ENCODE measurements around the gene ABL2.
"Not testable (repeated sequence)": the region's sequence is repeated elsewhere in the genome, so short reads cannot be mapped to it uniquely, and the experiment has no call there.

The ABL2 gene

GRCh38 chr1:179229214-179230140 lies at the start of gene ABL2:
ABL2 (minus strand) TSS chr1:179229677; CDS start chr1:179229397, 280 bp downstream.
- FAIRE-seq: no peak

GRCh38 chr1:179278920-179279319 lies 49.4 kb upstream of the ABL2 start:
- no peak for FAIRE-seq

GRCh38 chr1:179274424-179274823 lies 44.9 kb upstream of the ABL2 start:
- FAIRE-seq: not testable (repeated sequence)

- FAIRE-seq: no peak
These were observed 39.6 kb upstream of the ABL2 start for GRCh38 chr1:179269071-179269470.

- no peak for FAIRE-seq
These were observed 35.0 kb upstream of the ABL2 start for GRCh38 chr1:179264507-179264906.

GRCh38 chr1:179263121-179263520 lies 33.6 kb upstream of the ABL2 start:
- no peak for FAIRE-seq

- no peak for FAIRE-seq
These were observed 32.7 kb upstream of the ABL2 start for GRCh38 chr1:179262183-179262582.

GRCh38 chr1:179253286-179253972 lies 24.0 kb upstream of the ABL2 start:
- no peak for FAIRE-seq

GRCh38 chr1:179252606-179253005 lies 23.1 kb upstream of the ABL2 start:
- FAIRE-seq: no peak

- peak; percentile 70 for FAIRE-seq
These were observed 22.2 kb upstream of the ABL2 start for GRCh38 chr1:179251675-179252074.

- no peak for FAIRE-seq
These were observed 18.4 kb upstream of the ABL2 start for GRCh38 chr1:179247923-179248322.

GRCh38 chr1:179245426-179245825 lies 15.9 kb upstream of the ABL2 start:
- not testable (repeated sequence) for FAIRE-seq

GRCh38 chr1:179241530-179242097 lies 12.1 kb upstream of the ABL2 start:
- FAIRE-seq: no peak

GRCh38 chr1:179237222-179237621 lies 7.7 kb upstream of the ABL2 start:
- FAIRE-seq: no peak

- no peak for FAIRE-seq
These were observed 5.4 kb upstream of the ABL2 start for GRCh38 chr1:179234863-179235262.

GRCh38 chr1:179231923-179232322 lies 2.4 kb upstream of the ABL2 start:
- no peak for FAIRE-seq

- no peak for FAIRE-seq
These were observed 1.2 kb upstream of the ABL2 start for GRCh38 chr1:179230721-179231120.

GRCh38 chr1:179230251-179230650 lies 774 bp upstream of the ABL2 start:
- FAIRE-seq: no peak

- no peak for FAIRE-seq
These were observed 679 bp downstream of the ABL2 start for GRCh38 chr1:179228783-179229213.

GRCh38 chr1:179226738-179227137 lies 2.7 kb downstream of the ABL2 start:
- FAIRE-seq: no peak

- not testable (repeated sequence) for FAIRE-seq
These were observed 5.0 kb downstream of the ABL2 start for GRCh38 chr1:179224466-179224865.

GRCh38 chr1:179221121-179221520 lies 8.4 kb downstream of the ABL2 start:
- not testable (repeated sequence) for FAIRE-seq

GRCh38 chr1:179217943-179218507 lies 11.5 kb downstream of the ABL2 start:
- FAIRE-seq: no peak
